CD4-positive, alpha-beta memory T cell (primary cell): Measurements from ENCODE around the gene PLIN1. TPM values are rescaled to one million over a fixed set of nuclear protein-coding genes. Genes with fewer than 3 reads are reported as not detected.

Experiments
- CTCF ChIA-PET: fragments of 350-600 bp; sonication (Branson Sonifier 250); formaldehyde crosslinking; loops from one replicate; lab custom pipeline; 2021; ENCODE audit warnings: inconsistent platforms; ENCODE audit not compliant: partially characterized antibody; lab: Charles Lee
- POLR2A ChIA-PET: fragments of 350-600 bp; sonication (Branson Sonifier 250); formaldehyde crosslinking; loops from one replicate; lab custom pipeline; 2021; ENCODE audit not compliant: partially characterized antibody; lab: Charles Lee
- DNase-seq, 5 donors: peaks; one replicate each; pipeline versions ENCODE4 v3.0.0 to v3.0.0-alpha.2; 2020 to 2022; ENCODE audit warnings: mixed read lengths in 1 of 5
- H3K27ac ChIP-seq: one replicate; pipeline ENCODE4 v1.7.0; 2013; ENCODE audit warnings: low read depth, low read length
- H3K27me3 ChIP-seq: 2 replicates; pipeline ENCODE4 v1.7.0; 2013; ENCODE audit warnings: mild to moderate bottlenecking, low read length, moderate library complexity; ENCODE audit not compliant: insufficient read depth
- H3K36me3 ChIP-seq: 2 replicates; pipeline ENCODE4 v1.7.0; 2013; ENCODE audit warnings: mild to moderate bottlenecking, low read length, moderate library complexity; ENCODE audit not compliant: insufficient read depth
- H3K4me1 ChIP-seq: 2 replicates; pipeline ENCODE4 v1.7.0; 2013; ENCODE audit warnings: mild to moderate bottlenecking, low read length, moderate library complexity; ENCODE audit not compliant: insufficient read depth
- H3K4me3 ChIP-seq, 2 donors: one replicate each; pipeline ENCODE4 v1.7.0; 2013; ENCODE audit warnings: low read length in 2 of 2, mild to moderate bottlenecking in 1 of 2
- H3K9me3 ChIP-seq, 2 donors: one replicate each; pipeline ENCODE4 v1.7.0; 2013; ENCODE audit warnings: low read length in 2 of 2, control low read depth in 1 of 2; ENCODE audit not compliant: control insufficient read depth in 1 of 2
- H3K27ac Mint-ChIP-seq, 7 donors: one replicate each; pipeline ENCODE4 v1.8.0; 2020 to 2021; ENCODE audit warnings: mixed read lengths in 7 of 7, mild to moderate bottlenecking in 6 of 7, inconsistent platforms in 3 of 7, moderate library complexity in 3 of 7
- H3K27me3 Mint-ChIP-seq, 2 donors: one replicate each; pipeline ENCODE4 v1.8.0; 2020 to 2021; ENCODE audit warnings: mixed read lengths in 2 of 2
- H3K36me3 Mint-ChIP-seq, 2 donors: one replicate each; pipeline ENCODE4 v1.8.0; 2020 to 2021; ENCODE audit warnings: mixed read lengths in 2 of 2, inconsistent platforms in 1 of 2, mild to moderate bottlenecking in 1 of 2
- H3K4me1 Mint-ChIP-seq, 4 donors: one replicate each; pipeline ENCODE4 v1.8.0; 2020 to 2021; ENCODE audit warnings: mixed read lengths in 4 of 4, mild to moderate bottlenecking in 1 of 4
- H3K4me3 Mint-ChIP-seq, 8 donors: one replicate each; pipeline ENCODE4 v1.8.0; 2020 to 2021; ENCODE audit warnings: mixed read lengths in 8 of 8, mild to moderate bottlenecking in 7 of 8, moderate library complexity in 6 of 8, inconsistent platforms in 3 of 8
- H3K9me3 Mint-ChIP-seq, 8 donors: one replicate each; pipeline ENCODE4 v1.8.0; 2020 to 2021; ENCODE audit warnings: mixed read lengths in 8 of 8, mild to moderate bottlenecking in 5 of 8, inconsistent platforms in 3 of 8, moderate library complexity in 1 of 8
- intact Hi-C: fragments of 100-400 bp; cut with micrococcal nuclease; formaldehyde crosslinking; loops from one replicate; pipeline ENCODE4 v1.15.1; 2023
- polyA plus RNA-seq, 2 donors: library from polyadenylated mRNA; unstranded; fragments of 300-500 nt; fragmentation: Illumina TruSeq; gene quantifications; one replicate each; pipeline ENCODE4 v1.2.3, GENCODE V29; 2021
- total RNA-seq, 2 experiments: library from RNA; stranded (reverse); gene quantifications; one replicate each; pipeline ENCODE4 v1.2.3, GENCODE V29; 2021

The PLIN1 gene
- total and polyA plus RNA-seq, 4 experiments from 2014 or later: 0.44 to 1.2 (median 0.46) TPM; not detected in 1

GRCh38 chr15:89646416-89647141 is 32.6 kb downstream of the PLIN1 start:
- Mint-ChIP-seq H3K4me1 (peaks cover 0 to 3% (median 1%) of the 10 kb centered on the region in 4 donors), H3K9me3 (no peaks in the 10 kb centered on the region), H3K36me3 (no peaks in the 10 kb centered on the region), H3K4me3 (no peak overlapping the region), H3K27ac (no peak overlapping the region), H3K27me3 (peaks cover 2 to 4% of the 10 kb centered on the region in 2 donors)
- H3K4me3 ChIP-seq: no peak overlapping the region
- no peak for DNase-seq
- H3K4me1 ChIP-seq: no peaks in the 10 kb centered on the region
- no peak overlapping the region for H3K27ac ChIP-seq
- H3K36me3 ChIP-seq: no peaks in the 10 kb centered on the region
- POLR2A ChIA-PET: no interaction called here
- CTCF ChIA-PET: interaction anchor here (0.9 to 1.0 kb wide), 2 partner anchors 15 to 217 kb away, joined by 3 to 4 read pairs; no protein-coding TSS in a partner anchor
- H3K9me3 ChIP-seq: no peaks in the 10 kb centered on the region
- no peaks in the 10 kb centered on the region for H3K27me3 ChIP-seq
- intact Hi-C loops: no loop called here

GRCh38 chr15:89645680-89646079 is 33.5 kb downstream of the PLIN1 start:
- POLR2A ChIA-PET: no interaction called here
- H3K4me3 Mint-ChIP-seq: no peak overlapping the region
- H3K36me3 Mint-ChIP-seq: no peaks in the 10 kb centered on the region

GRCh38 chr15:89642106-89642505 is 37.1 kb downstream of the PLIN1 start:
- POLR2A ChIA-PET: no interaction called here

More at GRCh38 chr15:89645680-89646079, 33.5 kb downstream of the PLIN1 start:
- H3K36me3 ChIP-seq: no peaks in the 10 kb centered on the region
- no peak overlapping the region for H3K4me3 ChIP-seq
- Mint-ChIP-seq H3K9me3 (no peaks in the 10 kb centered on the region), H3K27me3 (peaks cover 1 to 4% of the 10 kb centered on the region in 2 donors), H3K27ac (no peak overlapping the region), H3K4me1 (peaks cover 0 to 3% (median 1%) of the 10 kb centered on the region in 4 donors)
- no peaks in the 10 kb centered on the region for H3K9me3 ChIP-seq
- DNase-seq: no peak
- no peaks in the 10 kb centered on the region for H3K4me1 ChIP-seq
- intact Hi-C loops: no loop called here
- no peak overlapping the region for H3K27ac ChIP-seq
- H3K27me3 ChIP-seq: no peaks in the 10 kb centered on the region
- CTCF ChIA-PET: interaction anchor here (0.9 to 1.0 kb wide), 2 partner anchors 16 to 216 kb away, joined by 3 to 4 read pairs; no protein-coding TSS in a partner anchor

GRCh38 chr15:89641053-89641452 is 38.1 kb downstream of the PLIN1 start:
- H3K4me3 Mint-ChIP-seq: no peak overlapping the region
- Histone ChIP-seq H3K27ac (no peak overlapping the region), H3K4me3 (no peak overlapping the region), H3K9me3 (no peaks in the 10 kb centered on the region), H3K27me3 (no peaks in the 10 kb centered on the region), H3K36me3 (no peaks in the 10 kb centered on the region), H3K4me1 (no peaks in the 10 kb centered on the region)
- POLR2A ChIA-PET: no interaction called here
- no peak for DNase-seq
- no peaks in the 10 kb centered on the region for H3K36me3 Mint-ChIP-seq
- CTCF ChIA-PET: no interaction called here
- no peaks in the 10 kb centered on the region for H3K27me3 Mint-ChIP-seq
- H3K27ac Mint-ChIP-seq: no peak overlapping the region
- no peaks in the 10 kb centered on the region for H3K4me1 Mint-ChIP-seq
- intact Hi-C loops: no loop called here
- no peaks in the 10 kb centered on the region for H3K9me3 Mint-ChIP-seq

More at GRCh38 chr15:89642106-89642505, 37.1 kb downstream of the PLIN1 start:
- peaks cover 1 to 2% of the 10 kb centered on the region in 2 donors for H3K27me3 Mint-ChIP-seq
- Histone ChIP-seq H3K36me3 (no peaks in the 10 kb centered on the region), H3K9me3 (no peaks in the 10 kb centered on the region), H3K4me1 (no peaks in the 10 kb centered on the region), H3K27me3 (no peaks in the 10 kb centered on the region), H3K27ac (no peak overlapping the region), H3K4me3 (no peak overlapping the region)
- no peak overlapping the region for H3K27ac Mint-ChIP-seq
- no peak overlapping the region for H3K4me3 Mint-ChIP-seq
- intact Hi-C loops: no loop called here
- no peak for DNase-seq
- CTCF ChIA-PET: no interaction called here
- H3K9me3 Mint-ChIP-seq: no peaks in the 10 kb centered on the region
- H3K36me3 Mint-ChIP-seq: no peaks in the 10 kb centered on the region
- H3K4me1 Mint-ChIP-seq: peaks cover 0 to 2% (median under 1%) of the 10 kb centered on the region in 4 donors

GRCh38 chr15:89640245-89640644 is 38.9 kb downstream of the PLIN1 start:
- no peaks in the 10 kb centered on the region for H3K27me3 Mint-ChIP-seq
- peaks cover 0 to 2% (median 0%) of the 10 kb centered on the region in 8 donors for H3K9me3 Mint-ChIP-seq
- Histone ChIP-seq H3K27ac (no peak overlapping the region), H3K27me3 (no peaks in the 10 kb centered on the region), H3K4me3 (no peak overlapping the region), H3K36me3 (no peaks in the 10 kb centered on the region), H3K9me3 (no peaks in the 10 kb centered on the region), H3K4me1 (no peaks in the 10 kb centered on the region)
- H3K4me3 Mint-ChIP-seq: no peak overlapping the region
- H3K4me1 Mint-ChIP-seq: no peaks in the 10 kb centered on the region
- ChIA-PET POLR2A (no interaction called here), CTCF (interaction anchor here (0.6 kb wide), 1 partner anchor 1687 kb away, joined by 3 read pairs; no protein-coding TSS in a partner anchor)
- no peaks in the 10 kb centered on the region for H3K36me3 Mint-ChIP-seq
- H3K27ac Mint-ChIP-seq: no peak overlapping the region
- no peak for DNase-seq
- intact Hi-C loops: no loop called here

GRCh38 chr15:89633585-89633984 is 45.6 kb downstream of the PLIN1 start:
- Histone ChIP-seq H3K36me3 (no peaks in the 10 kb centered on the region), H3K27ac (no peak overlapping the region), H3K27me3 (no peaks in the 10 kb centered on the region), H3K4me3 (no peak overlapping the region), H3K4me1 (no peaks in the 10 kb centered on the region), H3K9me3 (no peaks in the 10 kb centered on the region)
- H3K36me3 Mint-ChIP-seq: no peaks in the 10 kb centered on the region
- H3K4me3 Mint-ChIP-seq: no peak overlapping the region
- peaks cover 0 to 2% of the 10 kb centered on the region in 2 donors for H3K27me3 Mint-ChIP-seq
- peaks cover 0 to 2% (median 0%) of the 10 kb centered on the region in 8 donors for H3K9me3 Mint-ChIP-seq
- CTCF ChIA-PET: no interaction called here
- DNase-seq: no peak
- H3K27ac Mint-ChIP-seq: no peak overlapping the region
- intact Hi-C loops: no loop called here
- H3K4me1 Mint-ChIP-seq: no peaks in the 10 kb centered on the region
- POLR2A ChIA-PET: no interaction called here

GRCh38 chr15:89632563-89633430 is 46.4 kb downstream of the PLIN1 start:
- no peaks in the 10 kb centered on the region for H3K36me3 Mint-ChIP-seq
- no peaks in the 10 kb centered on the region for H3K36me3 ChIP-seq
- H3K9me3 Mint-ChIP-seq: peaks cover 0 to 2% (median 0%) of the 10 kb centered on the region in 8 donors
- no peak overlapping the region for H3K4me3 ChIP-seq
- no peaks in the 10 kb centered on the region for H3K27me3 ChIP-seq
- peaks cover 0 to 2% of the 10 kb centered on the region in 2 donors for H3K27me3 Mint-ChIP-seq
- intact Hi-C loops: no loop called here
- no peak overlapping the region for H3K4me3 Mint-ChIP-seq
- no peaks in the 10 kb centered on the region for H3K9me3 ChIP-seq
- no peak overlapping the region for H3K27ac ChIP-seq
- ChIA-PET POLR2A (no interaction called here), CTCF (interaction anchor here (0.7 kb wide), 1 partner anchor 19 kb away, joined by 3 read pairs; no protein-coding TSS in a partner anchor)
- DNase-seq: no peak
- H3K4me1 Mint-ChIP-seq: no peaks in the 10 kb centered on the region
- H3K4me1 ChIP-seq: no peaks in the 10 kb centered on the region
- H3K27ac Mint-ChIP-seq: no peak overlapping the region
